GM18499 (cell line): ENCODE measurements around the gene CDH23.

Experiments used
- ATAC-seq: cut with Tn5 transposase; IDR thresholded peaks from one replicate; pipeline ENCODE4 v1.9.1; 2021; ENCODE audit warnings: moderate number of reproducible peaks; ENCODE audit not compliant: insufficient read depth, unreplicated experiment

Gene CDH23

GRCh38 chr10:71641449-71641848 is 244.7 kb downstream of the CDH23 start:
- no peak for ATAC-seq

DNA sequence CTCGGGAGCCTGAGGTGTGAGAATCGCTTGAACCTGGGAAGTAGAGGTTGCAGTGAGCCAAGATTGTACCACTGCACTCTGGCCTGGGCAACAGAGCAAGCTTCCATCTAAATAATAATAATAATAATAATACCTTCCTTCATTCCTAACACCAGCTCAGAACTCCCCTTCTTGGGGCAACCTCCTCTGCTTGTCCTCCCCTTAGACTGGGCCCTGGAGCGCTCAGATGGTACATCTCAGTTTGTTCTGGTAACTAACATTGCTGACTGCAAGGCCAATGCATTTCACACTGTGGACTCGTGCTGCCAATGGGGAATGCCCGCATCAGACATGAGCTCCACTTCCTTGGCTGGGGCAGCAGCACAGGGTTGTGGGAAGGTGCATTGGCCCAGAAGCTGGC is 245.3 kb downstream of the CDH23 start:
- ATAC-seq, result no peak

DNA sequence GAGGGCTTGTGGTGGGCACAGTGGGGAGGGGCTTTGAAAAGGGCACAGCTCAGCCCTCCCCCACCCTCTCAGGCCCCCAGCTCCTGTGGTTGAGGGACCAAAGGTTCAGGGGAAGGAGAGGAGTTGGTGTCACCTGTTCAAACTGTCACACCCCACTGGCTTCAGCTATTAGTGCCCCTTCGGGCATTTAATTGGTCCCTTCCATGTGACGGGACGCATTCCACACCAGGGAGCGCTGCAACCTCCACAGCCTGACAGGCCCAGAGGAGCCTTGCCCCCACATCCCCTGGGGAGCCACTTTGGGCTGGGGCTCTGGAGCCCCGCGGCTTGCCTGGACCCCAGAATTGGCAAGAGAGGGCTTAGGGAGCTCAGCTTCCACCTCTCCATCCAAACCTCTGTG is 247.2 kb downstream of the CDH23 start:
- ATAC-seq, result no peak

GRCh38 chr10:71644307-71645180 is 247.8 kb downstream of the CDH23 start:
- ATAC-seq, result no peak

GRCh38 chr10:71645185-71645584 is 248.5 kb downstream of the CDH23 start:
- ATAC-seq, result no peak

GRCh38 chr10:71646037-71646436 is 249.3 kb downstream of the CDH23 start:
- no peak for ATAC-seq

- no peak for ATAC-seq
Measured at GRCh38 chr10:71646592-71647292, 250.0 kb downstream of the CDH23 start.

DNA sequence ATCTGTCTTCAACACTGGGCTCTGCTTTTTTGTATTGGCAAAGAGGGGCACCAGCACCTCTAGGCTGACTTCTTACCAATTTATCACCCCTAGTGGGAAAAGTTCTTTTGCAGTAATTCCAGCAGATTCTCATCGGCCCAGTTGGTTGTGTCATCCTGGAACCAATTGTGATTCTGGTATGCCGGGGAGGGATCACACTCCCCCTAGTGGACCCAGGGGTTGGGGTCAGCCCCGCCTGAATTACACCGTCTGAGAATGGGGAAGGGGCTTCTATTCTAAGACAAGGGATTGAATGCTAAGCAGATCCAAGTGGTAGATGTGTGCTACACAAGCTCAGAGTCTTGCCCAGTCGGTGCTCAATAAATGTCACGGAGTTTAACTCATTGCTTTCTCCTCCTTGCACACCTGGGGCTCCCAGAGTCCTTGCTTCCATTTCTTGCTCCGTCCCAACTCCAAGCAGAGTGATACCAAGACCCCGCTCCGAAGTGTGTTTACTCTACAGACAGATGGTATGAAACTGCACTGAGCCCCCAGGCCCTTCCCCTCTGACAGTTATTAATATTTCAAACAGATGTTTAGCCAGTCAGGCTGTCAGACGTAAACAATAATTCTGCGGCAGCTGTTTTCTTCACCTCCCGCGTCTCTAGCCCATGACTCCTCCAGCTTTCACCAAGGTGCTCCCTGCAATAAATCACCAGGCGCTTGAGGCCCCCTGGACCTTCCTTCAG is 251.0 kb downstream of the CDH23 start:
- no peak for ATAC-seq

DNA sequence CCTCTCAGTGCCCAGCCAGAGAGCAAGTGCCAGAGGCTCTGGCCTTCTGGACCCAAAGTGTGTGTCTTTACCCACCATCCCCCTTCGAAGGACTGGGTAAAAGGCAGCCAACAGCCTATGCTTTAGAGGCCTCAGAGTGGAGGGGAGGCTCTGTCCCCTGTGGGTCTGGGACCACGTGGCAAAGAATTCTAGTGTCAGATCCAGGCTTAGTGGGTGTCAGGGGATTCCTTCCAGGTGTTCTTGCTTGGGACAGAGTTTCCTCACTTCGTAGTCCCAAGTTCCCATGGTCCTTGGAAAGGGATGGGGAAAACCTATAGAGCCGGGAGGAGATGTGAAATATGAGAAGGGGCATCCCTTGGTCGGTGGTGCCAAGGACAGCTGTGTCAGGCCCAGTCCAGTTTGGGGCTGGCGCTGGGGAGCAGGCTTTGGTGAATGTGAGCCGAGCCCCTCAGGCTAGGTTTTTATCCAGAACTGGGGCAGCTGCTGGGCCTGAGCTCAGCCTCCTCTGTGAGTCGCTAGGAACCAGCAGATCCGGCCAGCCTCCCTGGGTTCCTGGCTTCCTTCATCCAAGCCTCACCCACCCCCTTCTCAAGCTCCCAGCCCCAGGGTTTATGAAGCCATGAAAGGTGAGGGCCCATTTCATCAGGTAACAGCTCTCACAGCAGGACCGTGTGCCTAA is 251.7 kb downstream of the CDH23 start:
- no peak for ATAC-seq

DNA sequence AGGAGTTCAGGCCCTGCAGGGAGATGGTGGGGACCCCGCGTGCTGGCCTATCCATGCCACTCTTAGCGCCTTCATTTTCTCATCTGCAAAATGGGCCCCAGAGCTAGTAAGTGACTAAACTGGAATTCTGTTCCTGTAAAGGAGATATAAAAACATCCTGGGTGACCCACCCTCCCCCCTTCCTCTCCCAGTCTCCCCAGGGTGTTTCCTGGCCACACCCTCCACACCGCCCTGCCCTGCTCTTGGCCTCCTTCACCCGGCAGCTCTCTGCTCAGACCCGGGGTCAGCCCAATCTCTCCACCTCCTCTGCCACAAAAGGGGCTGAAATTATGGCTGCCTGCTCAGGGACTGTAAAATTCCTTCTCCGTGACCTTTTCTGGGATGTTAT is 252.2 kb downstream of the CDH23 start:
- no peak for ATAC-seq

DNA sequence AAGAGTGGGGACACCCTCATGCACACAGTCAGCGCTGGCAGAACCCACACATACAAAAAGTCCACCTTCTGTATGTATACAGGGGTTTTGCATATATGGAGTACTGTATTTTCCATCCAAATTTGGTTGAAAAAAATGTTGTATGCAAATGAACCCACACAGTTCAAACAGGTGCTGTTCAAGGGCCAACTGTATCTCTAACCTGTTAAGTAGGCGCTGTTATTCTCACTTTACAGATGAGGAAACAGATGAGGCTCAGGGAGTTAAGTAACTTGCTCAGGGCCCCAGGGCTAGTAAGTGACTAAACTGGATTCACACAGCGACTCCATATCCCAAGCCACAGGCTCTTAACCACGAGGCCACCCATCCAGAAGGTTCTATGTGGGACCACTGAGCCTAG is 252.9 kb downstream of the CDH23 start:
- no peak for ATAC-seq

DNA sequence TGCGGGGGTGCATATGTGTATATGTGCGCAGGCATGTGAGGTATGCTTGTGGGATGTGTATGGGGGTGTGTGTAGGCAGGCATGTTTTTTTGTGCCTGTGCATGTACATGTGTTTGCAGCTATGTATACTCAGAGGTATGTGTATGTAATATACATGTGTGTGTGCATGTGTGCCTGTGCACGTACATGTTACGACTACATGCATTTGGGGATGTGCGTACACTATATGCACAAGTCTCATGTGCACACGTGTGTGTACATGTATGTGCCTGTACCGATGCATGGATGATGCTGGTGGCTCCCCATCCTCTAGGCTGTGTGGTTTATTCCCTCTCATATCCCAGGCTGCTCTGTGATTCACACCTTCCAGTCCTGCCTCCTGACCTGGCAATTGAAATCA is 253.7 kb downstream of the CDH23 start:
- ATAC-seq, result no peak

DNA sequence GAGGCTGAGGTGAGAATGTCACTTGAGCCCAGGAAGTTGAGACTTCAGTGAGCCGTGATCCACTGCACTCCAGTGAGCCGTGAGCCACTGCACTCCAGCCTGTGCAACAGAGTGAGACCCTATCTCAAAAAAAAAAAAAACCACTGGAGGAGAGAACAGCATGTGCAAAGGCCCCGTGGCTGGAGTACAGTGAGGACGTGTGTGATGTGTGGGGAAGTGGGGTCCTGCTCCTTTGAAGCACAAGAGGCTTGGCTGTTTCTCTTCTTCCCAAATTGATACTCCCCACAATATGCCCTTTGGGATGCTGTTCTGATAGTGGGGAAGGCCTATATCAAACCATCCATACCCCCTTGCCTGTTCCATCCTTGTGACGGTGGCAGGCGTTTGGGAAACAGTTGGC is 254.7 kb downstream of the CDH23 start:
- ATAC-seq, result no peak

GRCh38 chr10:71651928-71652327 is 255.2 kb downstream of the CDH23 start:
- ATAC-seq, result no peak

GRCh38 chr10:71653044-71653443 is 256.3 kb downstream of the CDH23 start:
- no peak for ATAC-seq

GRCh38 chr10:71656220-71656619 is 259.5 kb downstream of the CDH23 start:
- no peak for ATAC-seq

GRCh38 chr10:71657604-71658466 is 261.1 kb downstream of the CDH23 start:
- ATAC-seq, result no peak

- no peak for ATAC-seq
Measured at GRCh38 chr10:71658467-71658745, 261.7 kb downstream of the CDH23 start.

- no peak for ATAC-seq
Measured at GRCh38 chr10:71659111-71659634, 262.5 kb downstream of the CDH23 start.

- ATAC-seq, result no peak
Measured at GRCh38 chr10:71659737-71660136, 263.0 kb downstream of the CDH23 start.
